ENCODE results near the gene MBOAT7. TPM values are rescaled to one million over a fixed set of nuclear protein-coding genes. Genes with fewer than 3 reads are reported as not detected.
A peak's percentile ranks its signal among the peaks of the same experiment; 100 is the strongest.

The MBOAT7 gene
- polyA plus RNA-seq, 1 donor from 2014 or later = 19.0 TPM

GRCh38 chr19:54191811-54192453 lies 2.6 kb upstream of the MBOAT7 start:
- Histone ChIP-seq H3K9me3 (ENCODE audit: low read length) (no peaks in the 10 kb centered on the region), H3K36me3 (ENCODE audit: insufficient read depth, low read length) (no peaks in the 10 kb centered on the region), H4K20me1 (ENCODE audit: insufficient read depth) (no peaks in the 10 kb centered on the region), H3K79me2 (replicated peaks; ENCODE audit: insufficient read depth, low read length) (peaks cover 18% of the 10 kb centered on the region), H3F3A (ENCODE audit: insufficient read depth, low read length, poor library complexity, severe bottlenecking) (no peaks in the 10 kb centered on the region), H3K4me3 (ENCODE audit: low read length) (peak overlapping the region; percentile 99), H3K27me3 (ENCODE audit: insufficient read depth, low read depth, low read length) (no peaks in the 10 kb centered on the region), H3K4me2 (ENCODE audit: low read length) (peak overlapping the region; percentile 95), H3K9me2 (ENCODE audit: insufficient read depth, low read length) (no peaks in the 10 kb centered on the region), H3K9ac (ENCODE audit: low read length) (peak overlapping the region; percentile 92), H2AFZ (ENCODE audit: low read depth, low read length) (peak overlapping the region; percentile 80), H3K27ac (ENCODE audit: low read length) (peak overlapping the region; percentile 95)
- no peak for TF ChIP-seq TAF1 (IDR thresholded peaks at IDR 0.05; ENCODE audit: low read depth)
- TF ChIP-seq, protein P1, sequence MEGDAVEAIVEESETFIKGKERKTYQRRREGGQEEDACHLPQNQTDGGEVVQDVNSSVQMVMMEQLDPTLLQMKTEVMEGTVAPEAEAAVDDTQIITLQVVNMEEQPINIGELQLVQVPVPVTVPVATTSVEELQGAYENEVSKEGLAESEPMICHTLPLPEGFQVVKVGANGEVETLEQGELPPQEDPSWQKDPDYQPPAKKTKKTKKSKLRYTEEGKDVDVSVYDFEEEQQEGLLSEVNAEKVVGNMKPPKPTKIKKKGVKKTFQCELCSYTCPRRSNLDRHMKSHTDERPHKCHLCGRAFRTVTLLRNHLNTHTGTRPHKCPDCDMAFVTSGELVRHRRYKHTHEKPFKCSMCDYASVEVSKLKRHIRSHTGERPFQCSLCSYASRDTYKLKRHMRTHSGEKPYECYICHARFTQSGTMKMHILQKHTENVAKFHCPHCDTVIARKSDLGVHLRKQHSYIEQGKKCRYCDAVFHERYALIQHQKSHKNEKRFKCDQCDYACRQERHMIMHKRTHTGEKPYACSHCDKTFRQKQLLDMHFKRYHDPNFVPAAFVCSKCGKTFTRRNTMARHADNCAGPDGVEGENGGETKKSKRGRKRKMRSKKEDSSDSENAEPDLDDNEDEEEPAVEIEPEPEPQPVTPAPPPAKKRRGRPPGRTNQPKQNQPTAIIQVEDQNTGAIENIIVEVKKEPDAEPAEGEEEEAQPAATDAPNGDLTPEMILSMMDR (IDR thresholded peaks at IDR 0.05; ENCODE audit: poor library complexity, severe bottlenecking) = no peak
- no peak for TF ChIP-seq SMC3 (conservative IDR thresholded peaks at IDR 0.05; ENCODE audit: poor library complexity)
- no peak for TF ChIP-seq MXI1 (conservative IDR thresholded peaks at IDR 0.05; ENCODE audit: poor library complexity, severe bottlenecking)
- no peak for TF ChIP-seq EP300 (conservative IDR thresholded peaks at IDR 0.05; ENCODE audit: poor library complexity, severe bottlenecking)
- TF ChIP-seq RAD21 (conservative IDR thresholded peaks at IDR 0.05) = no peak
- TF ChIP-seq REST (IDR thresholded peaks at IDR 0.05; ENCODE audit: borderline replicate concordance) = no peak
- TF ChIP-seq EZH2 (IDR thresholded peaks at IDR 0.05; ENCODE audit: borderline replicate concordance, insufficient read depth, low read length, poor library complexity, severe bottlenecking) = no peak
- TF ChIP-seq POLR2AphosphoS5 (IDR thresholded peaks at IDR 0.05) = no peak

GRCh38 chr19:54191011-54191810 lies 1.8 kb upstream of the MBOAT7 start, which contains the start of gene TSEN34:
TSS of gene TSEN34 (plus strand) at chr19:54191308. CDS start at chr19:54191365, 57 bp downstream.
- Histone ChIP-seq H3K79me2 (replicated peaks; ENCODE audit: insufficient read depth, low read length) (peaks cover 18% of the 10 kb centered on the region), H3K27ac (ENCODE audit: low read length) (peak within 1 kb of the TSS; percentile 95), H3K36me3 (ENCODE audit: insufficient read depth, low read length) (no peaks in the 10 kb centered on the region), H3K9me2 (ENCODE audit: insufficient read depth, low read length) (no peaks in the 10 kb centered on the region), H4K20me1 (ENCODE audit: insufficient read depth) (no peaks in the 10 kb centered on the region), H3K9me3 (ENCODE audit: low read length) (no peaks in the 10 kb centered on the region), H3K4me2 (ENCODE audit: low read length) (peak within 1 kb of the TSS; percentile 95), H2AFZ (ENCODE audit: low read depth, low read length) (peak within 1 kb of the TSS; percentile 95), H3K27me3 (ENCODE audit: insufficient read depth, low read depth, low read length) (no peaks in the 10 kb centered on the region), H3F3A (ENCODE audit: insufficient read depth, low read length, poor library complexity, severe bottlenecking) (no peaks in the 10 kb centered on the region), H3K4me3 (ENCODE audit: low read length) (peak within 1 kb of the TSS; percentile 99), H3K9ac (ENCODE audit: low read length) (peak within 1 kb of the TSS; percentile 92)
- TF ChIP-seq, protein P1 (IDR thresholded peaks at IDR 0.05; ENCODE audit: poor library complexity, severe bottlenecking) = peak; percentile 33
- peak; percentile 67 for TF ChIP-seq MXI1 (conservative IDR thresholded peaks at IDR 0.05; ENCODE audit: poor library complexity, severe bottlenecking)
- TF ChIP-seq EZH2 (IDR thresholded peaks at IDR 0.05; ENCODE audit: borderline replicate concordance, insufficient read depth, low read length, poor library complexity, severe bottlenecking) = no peak
- TF ChIP-seq EP300 (conservative IDR thresholded peaks at IDR 0.05; ENCODE audit: poor library complexity, severe bottlenecking) = peak; percentile 35
- TF ChIP-seq TAF1 (IDR thresholded peaks at IDR 0.05; ENCODE audit: low read depth) = peak; percentile 32
- peak; percentile 80 for TF ChIP-seq REST (IDR thresholded peaks at IDR 0.05; ENCODE audit: borderline replicate concordance)
- TF ChIP-seq RAD21 (conservative IDR thresholded peaks at IDR 0.05) = peak; percentile 35
- peak; percentile 48 for TF ChIP-seq SMC3 (conservative IDR thresholded peaks at IDR 0.05; ENCODE audit: poor library complexity)
- peak; percentile 53 for TF ChIP-seq POLR2AphosphoS5 (IDR thresholded peaks at IDR 0.05)

Data from neural cell (in vitro differentiated cells).